GM19351 (cell line): Measurements from ENCODE around the gene KLF5.
"Not testable (repeated sequence)": the region's sequence is repeated elsewhere in the genome, so short reads cannot be mapped to it uniquely, and the experiment has no call there.

Source experiments
- ATAC-seq: cut with Tn5 transposase; IDR thresholded peaks from one replicate; pipeline ENCODE4 v1.9.1; 2021; ENCODE audit warnings: mild to moderate bottlenecking, moderate library complexity; ENCODE audit not compliant: unreplicated experiment

KLF5 gene

GRCh38 chr13:73082895-73083294 is 24.1 kb downstream of the KLF5 start:
- ATAC-seq = no peak

GRCh38 chr13:73088332-73088935 is 29.6 kb downstream of the KLF5 start:
- no peak for ATAC-seq

DNA sequence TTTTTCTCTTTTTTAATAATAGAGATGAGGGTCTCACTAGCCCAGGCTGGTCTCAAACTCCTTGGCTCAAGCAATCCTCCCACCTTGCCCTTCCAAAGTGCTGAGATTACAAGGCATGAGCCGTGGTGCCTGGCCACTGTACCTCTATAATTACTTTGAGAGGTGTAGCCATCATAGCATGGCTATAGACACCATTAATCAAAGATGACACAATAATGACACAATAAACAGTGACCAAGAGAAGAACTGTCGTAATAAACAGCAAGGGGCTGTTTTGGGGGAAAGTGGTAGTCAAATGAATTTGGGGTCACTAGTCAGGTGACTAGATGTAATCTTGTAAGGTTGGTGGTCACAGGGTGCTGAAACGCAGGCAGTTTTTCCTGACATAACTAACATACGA is 30.4 kb downstream of the KLF5 start:
- no peak for ATAC-seq

- no peak for ATAC-seq
These were observed 31.5 kb downstream of the KLF5 start for GRCh38 chr13:73090116-73090822.

DNA sequence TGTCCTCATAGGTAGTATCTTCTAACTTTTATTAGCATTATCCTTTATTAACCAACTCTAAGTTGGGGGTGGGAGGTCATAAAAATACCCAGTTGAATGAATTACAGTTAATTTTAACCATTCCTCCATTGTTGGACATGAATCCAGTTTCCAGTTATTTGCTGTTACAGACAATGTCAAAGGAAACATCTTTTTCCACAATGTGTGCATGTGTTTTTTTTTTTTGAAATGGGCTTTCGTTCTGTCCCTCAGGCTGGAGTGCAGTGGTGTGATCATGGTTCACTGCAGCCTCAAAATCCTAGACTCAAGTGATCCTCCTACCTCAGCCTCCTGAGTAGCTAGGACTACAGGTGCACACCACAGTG is 32.0 kb downstream of the KLF5 start:
- no peak for ATAC-seq

DNA sequence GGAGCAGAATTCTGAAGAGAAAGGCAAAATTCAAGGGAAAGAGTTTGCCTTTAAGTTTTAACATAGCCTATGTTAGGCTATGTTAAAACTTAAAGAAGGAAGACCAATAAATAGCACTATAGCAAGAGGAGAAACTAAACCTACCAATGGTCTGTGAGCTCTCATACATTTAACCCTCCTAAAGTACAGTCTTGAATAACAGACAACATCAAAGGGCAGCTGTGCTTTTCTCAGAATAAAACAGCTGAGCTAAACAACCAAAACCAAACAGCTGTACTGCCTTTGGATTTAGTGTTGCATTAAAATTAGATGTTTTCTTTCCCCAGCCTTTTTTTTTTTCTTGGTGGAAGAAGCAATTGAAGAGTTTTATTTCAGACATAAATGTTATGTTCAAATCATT is 34.0 kb downstream of the KLF5 start:
- no peak for ATAC-seq

DNA sequence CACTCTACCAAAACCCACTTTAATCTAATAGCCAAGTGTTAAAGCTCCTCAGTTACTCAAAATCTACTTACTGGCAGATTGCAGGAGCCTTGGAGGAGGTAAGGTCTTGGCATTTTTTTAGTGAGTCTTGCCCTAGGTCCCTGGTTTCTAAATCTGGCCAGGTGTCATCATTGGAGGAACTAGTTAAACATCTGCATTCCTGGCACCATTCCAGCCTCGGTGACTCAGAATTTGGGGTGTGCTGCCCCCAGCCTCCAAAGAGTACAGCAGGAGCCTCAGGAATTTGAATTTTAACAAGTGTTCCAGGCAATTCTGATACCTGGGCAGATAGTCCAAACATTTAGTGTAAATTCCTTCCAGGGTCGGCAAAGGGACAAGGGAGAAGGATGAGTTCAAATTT is 37.4 kb downstream of the KLF5 start:
- no peak for ATAC-seq

DNA sequence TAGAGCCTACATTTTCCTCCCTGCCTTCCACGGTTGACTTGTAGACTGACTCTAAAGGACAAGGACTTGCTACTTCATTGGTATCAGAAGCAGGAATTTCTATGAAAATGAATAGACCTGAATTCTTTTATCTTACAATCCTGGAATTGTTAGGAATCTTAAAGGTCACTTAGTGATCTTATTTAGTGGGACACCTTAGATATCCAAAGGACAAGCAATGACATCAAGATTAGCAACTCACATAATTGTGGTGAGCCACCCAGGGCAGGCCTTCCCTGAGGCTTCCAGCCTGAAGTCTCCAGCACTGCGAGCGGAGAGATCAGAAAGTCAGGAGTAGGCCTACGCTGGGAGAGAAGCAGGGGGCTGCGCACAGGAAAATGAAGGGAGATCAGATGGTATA is 37.8 kb downstream of the KLF5 start:
- no peak for ATAC-seq

DNA sequence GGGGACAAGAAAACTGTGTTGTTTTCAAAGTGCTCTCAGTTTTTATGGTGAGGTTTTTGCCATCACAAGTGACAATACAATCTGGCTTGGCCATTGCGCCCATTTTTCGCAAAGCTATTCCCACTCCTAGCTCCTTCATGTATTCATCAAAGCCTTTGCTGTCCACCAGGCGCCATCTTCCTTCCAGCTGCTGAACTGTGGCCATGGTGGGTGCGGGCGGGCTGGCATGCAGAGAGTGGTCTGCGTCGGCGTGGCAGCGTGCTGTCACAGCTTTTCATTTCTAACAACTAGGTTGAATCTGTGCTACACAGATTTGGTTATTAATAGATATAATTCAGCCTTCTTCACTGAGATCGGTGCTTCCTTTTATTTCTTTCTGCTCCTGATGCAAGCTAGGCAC is 42.0 kb downstream of the KLF5 start:
- not testable (repeated sequence) for ATAC-seq

DNA sequence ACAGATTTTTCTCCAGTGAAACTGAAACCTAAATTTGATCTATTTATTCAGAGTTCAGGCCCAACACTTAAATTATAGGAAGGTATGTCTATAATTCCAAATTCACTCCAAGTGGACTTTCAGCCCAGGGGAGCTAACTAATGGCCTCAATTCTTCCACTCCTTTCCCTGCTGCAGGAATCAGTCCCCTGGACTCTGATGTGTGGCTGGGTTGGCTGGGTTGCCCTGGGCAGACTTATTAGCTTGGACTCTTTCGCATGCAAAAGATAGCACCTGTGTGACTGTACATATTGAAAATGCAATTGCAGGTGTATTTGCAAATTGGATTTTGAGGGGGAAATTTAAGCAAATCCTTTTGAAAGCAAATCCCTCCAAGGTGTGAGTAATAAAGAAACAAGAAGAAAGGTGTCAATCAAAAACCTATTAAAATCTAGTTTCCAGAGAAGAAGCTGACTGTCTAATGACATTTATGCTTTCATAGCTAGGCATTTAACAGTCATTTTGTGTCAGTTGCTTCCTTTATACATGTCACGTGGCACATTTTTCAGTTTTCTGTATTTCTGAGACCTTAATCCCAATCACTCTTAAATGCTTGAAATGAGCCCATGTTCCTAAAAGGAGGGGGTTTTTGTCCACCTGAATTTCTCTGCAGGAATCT is 42.7 kb downstream of the KLF5 start:
- ATAC-seq = no peak

DNA sequence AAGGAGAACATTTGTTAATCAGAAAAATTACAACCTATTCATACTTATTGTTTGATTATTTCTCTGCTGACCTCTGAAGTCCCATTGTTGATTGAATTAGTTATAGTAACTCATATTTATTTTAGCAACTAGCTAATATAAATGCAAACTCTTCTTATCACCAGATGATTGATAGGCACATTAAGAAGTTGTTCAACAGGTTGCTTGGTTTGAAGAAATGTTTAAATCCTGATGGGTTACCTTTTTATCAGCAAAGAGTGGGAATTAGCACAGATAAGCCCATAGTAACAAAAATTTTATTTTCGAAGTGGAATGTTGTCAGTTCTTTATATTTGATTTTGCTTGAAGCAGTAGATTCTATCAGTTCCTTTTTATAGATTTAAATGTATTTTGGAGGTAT is 44.4 kb downstream of the KLF5 start:
- no peak for ATAC-seq

- no peak for ATAC-seq
These were observed 47.8 kb downstream of the KLF5 start for GRCh38 chr13:73106513-73107178.

- ATAC-seq = no peak
These were observed 48.7 kb downstream of the KLF5 start for GRCh38 chr13:73107481-73107880.

DNA sequence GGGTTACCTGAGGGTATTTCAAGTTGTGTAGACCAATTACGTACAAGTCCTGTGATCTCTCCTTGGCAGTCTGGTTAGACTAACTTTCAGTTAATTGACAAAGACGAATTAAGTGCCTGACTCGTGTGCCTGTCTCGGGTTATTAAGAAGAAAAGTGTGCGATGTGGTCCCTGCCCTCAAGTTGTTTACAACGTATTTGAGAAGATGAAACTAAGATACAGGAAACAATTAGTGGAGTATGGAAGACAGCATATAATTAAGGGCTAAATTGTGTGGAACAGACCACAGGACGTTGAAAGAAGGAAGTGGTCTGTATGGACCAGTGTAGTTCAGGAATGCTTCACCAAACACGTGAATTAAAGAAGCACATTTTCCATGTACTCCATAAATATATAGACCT is 49.2 kb downstream of the KLF5 start:
- ATAC-seq = no peak

DNA sequence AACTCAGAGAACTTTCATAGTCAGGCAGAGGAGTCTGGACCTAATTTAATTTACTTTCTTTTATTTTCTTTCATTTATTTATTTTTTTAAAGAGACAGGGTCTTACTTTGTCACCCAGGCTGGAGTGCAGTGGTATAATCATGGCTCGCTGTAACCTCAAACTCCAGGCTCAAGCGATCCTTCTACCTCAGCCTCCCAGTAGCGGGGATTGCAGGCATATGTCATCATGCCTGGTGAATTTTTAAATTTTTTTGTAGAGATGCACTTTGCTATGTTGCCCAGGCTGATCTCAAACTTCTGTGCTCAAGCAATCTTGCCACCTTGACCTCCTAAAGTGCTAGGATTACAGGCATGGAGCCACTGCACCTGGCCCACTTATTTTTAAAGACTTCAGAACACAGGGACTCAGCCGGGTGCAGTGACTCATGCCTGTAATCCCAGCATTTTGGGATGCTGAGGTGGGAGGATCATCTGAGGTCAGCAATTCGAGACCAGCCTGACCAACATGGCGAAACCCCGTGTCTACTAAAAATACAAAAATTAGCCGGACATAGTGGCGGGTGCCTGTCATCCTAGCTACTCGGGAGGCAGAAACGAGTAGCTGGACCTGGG is 50.6 kb downstream of the KLF5 start:
- no peak for ATAC-seq

DNA sequence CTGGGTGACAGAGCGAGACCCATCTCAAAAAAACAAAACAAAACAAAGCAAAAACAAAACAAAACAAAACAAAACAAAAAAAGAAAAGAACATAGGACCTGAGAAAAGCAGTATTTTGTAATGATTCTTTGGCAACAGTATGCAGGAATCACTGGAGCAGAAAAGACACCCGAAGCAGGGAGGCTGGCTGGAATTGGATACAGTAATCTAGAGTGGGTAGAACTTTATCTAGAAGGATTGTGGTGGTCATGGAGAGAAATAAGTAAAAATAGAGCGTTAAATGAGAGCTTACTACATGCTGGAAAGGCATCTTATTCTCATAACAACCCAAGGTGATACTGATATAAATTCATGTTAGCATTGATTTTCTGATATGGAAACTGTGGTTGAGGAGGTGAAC is 51.2 kb downstream of the KLF5 start:
- ATAC-seq = no peak

GRCh38 chr13:73110814-73111213 is 52.0 kb downstream of the KLF5 start:
- ATAC-seq = no peak

GRCh38 chr13:73111331-73111730 is 52.5 kb downstream of the KLF5 start:
- no peak for ATAC-seq

DNA sequence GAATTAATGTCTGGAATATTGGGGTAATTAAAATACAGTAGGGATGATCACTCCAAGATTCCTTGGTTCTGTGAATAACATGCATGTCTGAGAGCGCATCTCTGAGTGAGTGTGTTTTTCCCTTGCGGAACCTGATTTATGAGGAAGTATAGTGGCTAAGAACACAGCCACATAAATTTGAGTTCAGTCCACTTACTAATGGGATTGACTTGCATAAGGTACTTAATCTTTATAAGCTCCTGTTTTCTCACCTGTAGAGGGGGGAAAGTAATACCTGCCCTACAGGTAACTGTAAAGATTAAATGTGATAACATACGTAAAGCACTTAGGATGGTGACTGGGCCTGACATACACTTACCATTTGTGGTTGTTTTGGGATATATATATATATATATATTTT is 60.8 kb downstream of the KLF5 start:
- ATAC-seq = no peak
